ENCODE results near the gene CANX. TPM values are rescaled to one million over a fixed set of nuclear protein-coding genes. Genes with fewer than 3 reads are reported as not detected.

Gene CANX
- total RNA-seq, 2 experiments from 2014 or later, result 369 to 418 TPM

- DNase-seq, result peak; percentile 64
- H3K4me1 Mint-ChIP-seq, result peaks cover 58% of the 10 kb centered on the region
- no peaks in the 10 kb centered on the region for H3K27me3 Mint-ChIP-seq
- POLR2A ChIA-PET, result interaction anchor here (0.6 kb wide), 1 partner anchor 140 kb away, joined by 3 read pairs; the partner anchor contains the start of gene HNRNPH1
- CTCF ChIA-PET, result interaction anchor here (0.6 to 2.3 kb wide), 16 partner anchors 10 to 115 kb away, joined by 3 to 9 read pairs (median 4); partner anchors contain the start of genes LTC4S and MAML1
- peaks cover 15% of the 10 kb centered on the region for H3K36me3 Mint-ChIP-seq (ENCODE audit: low read depth)
- H3K9me3 Mint-ChIP-seq, result no peaks in the 10 kb centered on the region
- H3K4me3 Mint-ChIP-seq, result no peak overlapping the region
- no peak overlapping the region for H3K27ac Mint-ChIP-seq
Observed at GRCh38 chr5:179763215-179763945, 64.6 kb downstream of the CANX start.

DNA sequence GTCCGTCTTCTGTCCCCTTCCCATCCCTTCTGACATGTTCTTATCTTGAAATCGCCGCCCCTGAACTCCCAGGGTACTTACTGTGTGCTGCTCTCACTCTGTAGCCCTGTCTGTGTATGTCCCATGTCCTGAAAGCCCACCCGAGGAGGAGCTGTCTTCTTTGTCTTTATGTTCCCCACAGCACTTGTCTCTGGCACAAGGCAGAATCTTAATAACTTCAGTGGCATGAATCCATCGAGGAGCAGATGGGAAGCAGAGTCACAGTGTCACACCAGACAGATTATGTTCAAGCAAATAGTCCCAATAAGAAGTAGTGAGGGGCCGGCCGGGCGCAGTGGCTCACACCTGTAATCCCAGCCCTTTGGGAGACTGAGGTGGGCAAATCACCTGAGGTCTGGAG, 65.3 kb downstream of the CANX start:
- H3K27ac Mint-ChIP-seq, result no peak overlapping the region
- POLR2A ChIA-PET, result no interaction called here
- no peak for DNase-seq
- CTCF ChIA-PET, result interaction anchor here (1.0 to 2.0 kb wide), 4 partner anchors 20 to 95 kb away, joined by 3 to 4 read pairs (median 4); partner anchors contain the start of gene MAML1
- H3K36me3 Mint-ChIP-seq (ENCODE audit: low read depth), result peaks cover 16% of the 10 kb centered on the region
- H3K4me3 Mint-ChIP-seq, result no peak overlapping the region
- H3K27me3 Mint-ChIP-seq, result no peaks in the 10 kb centered on the region
- no peaks in the 10 kb centered on the region for H3K9me3 Mint-ChIP-seq
- H3K4me1 Mint-ChIP-seq, result peaks cover 57% of the 10 kb centered on the region

DNA sequence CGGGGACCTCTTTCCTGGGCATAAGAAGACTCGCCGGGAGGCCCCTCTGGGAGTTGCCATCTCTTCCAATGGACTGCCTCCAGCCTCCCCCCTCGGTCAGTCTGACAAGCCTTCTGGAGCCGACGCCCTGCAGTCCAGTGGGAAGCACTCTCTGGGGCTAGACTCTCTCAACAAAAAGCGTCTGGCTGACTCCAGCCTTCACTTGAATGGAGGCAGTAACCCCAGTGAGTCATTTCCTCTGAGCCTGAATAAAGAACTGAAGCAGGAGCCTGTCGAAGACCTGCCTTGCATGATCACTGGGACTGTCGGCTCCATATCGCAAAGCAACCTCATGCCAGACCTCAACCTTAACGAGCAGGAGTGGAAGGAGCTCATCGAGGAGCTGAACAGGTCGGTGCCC, 66.6 kb downstream of the CANX start:
- H3K9me3 Mint-ChIP-seq, result no peaks in the 10 kb centered on the region
- ChIA-PET POLR2A (no interaction called here), CTCF (interaction anchor here (0.9 to 1.6 kb wide), 4 partner anchors 9 to 24 kb away, joined by 3 to 4 read pairs (median 3); no protein-coding TSS in a partner anchor)
- H3K4me1 Mint-ChIP-seq, result peaks cover 43% of the 10 kb centered on the region
- H3K36me3 Mint-ChIP-seq (ENCODE audit: low read depth), result peaks cover 23% of the 10 kb centered on the region
- no peak overlapping the region for H3K4me3 Mint-ChIP-seq
- H3K27me3 Mint-ChIP-seq, result no peaks in the 10 kb centered on the region
- DNase-seq, result no peak
- no peak overlapping the region for H3K27ac Mint-ChIP-seq

DNA sequence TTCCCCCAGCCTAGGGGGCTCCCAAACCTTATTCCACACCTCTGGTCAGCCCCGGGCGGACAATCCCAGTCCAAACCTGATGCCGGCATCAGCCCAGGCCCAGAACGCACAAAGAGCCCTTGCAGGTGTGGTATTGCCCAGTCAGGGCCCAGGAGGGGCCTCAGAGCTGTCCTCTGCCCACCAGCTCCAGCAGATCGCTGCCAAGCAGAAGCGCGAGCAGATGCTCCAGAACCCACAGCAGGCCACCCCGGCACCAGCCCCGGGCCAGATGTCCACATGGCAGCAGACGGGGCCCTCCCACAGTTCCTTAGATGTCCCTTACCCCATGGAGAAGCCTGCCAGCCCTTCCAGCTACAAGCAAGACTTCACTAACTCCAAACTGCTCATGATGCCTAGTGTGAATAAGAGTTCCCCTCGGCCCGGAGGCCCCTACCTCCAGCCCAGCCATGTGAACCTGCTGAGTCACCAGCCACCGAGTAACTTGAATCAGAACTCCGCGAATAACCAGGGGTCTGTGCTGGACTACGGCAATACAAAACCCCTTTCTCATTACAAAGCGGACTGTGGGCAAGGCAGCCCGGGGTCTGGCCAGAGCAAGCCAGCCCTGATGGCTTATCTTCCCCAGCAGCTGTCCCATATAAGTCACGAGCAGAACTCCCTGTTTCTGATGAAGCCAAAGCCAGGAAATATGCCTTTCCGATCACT, 67.4 kb downstream of the CANX start:
- CTCF ChIA-PET, result interaction anchor here (0.7 to 2.5 kb wide), 5 partner anchors 8 to 18 kb away, joined by 3 to 8 read pairs (median 3); no protein-coding TSS in a partner anchor
- H3K27me3 Mint-ChIP-seq, result no peaks in the 10 kb centered on the region
- peaks cover 27% of the 10 kb centered on the region for H3K36me3 Mint-ChIP-seq (ENCODE audit: low read depth)
- H3K27ac Mint-ChIP-seq, result no peak overlapping the region
- DNase-seq, result no peak
- POLR2A ChIA-PET, result interaction anchor here (0.6 kb wide), 1 partner anchor 1580 kb away, joined by 5 read pairs; no protein-coding TSS in a partner anchor
- no peaks in the 10 kb centered on the region for H3K9me3 Mint-ChIP-seq
- peaks cover 40% of the 10 kb centered on the region for H3K4me1 Mint-ChIP-seq
- no peak overlapping the region for H3K4me3 Mint-ChIP-seq

- Mint-ChIP-seq H3K27me3 (no peaks in the 10 kb centered on the region), H3K9me3 (no peaks in the 10 kb centered on the region), H3K36me3 (ENCODE audit: low read depth) (peaks cover 31% of the 10 kb centered on the region), H3K4me1 (peaks cover 32% of the 10 kb centered on the region), H3K27ac (no peak overlapping the region), H3K4me3 (no peak overlapping the region)
- POLR2A ChIA-PET, result interaction anchor here (0.6 kb wide), 1 partner anchor 1581 kb away, joined by 5 read pairs; no protein-coding TSS in a partner anchor
- CTCF ChIA-PET, result interaction anchor here (0.7 to 2.5 kb wide), 5 partner anchors 9 to 35 kb away, joined by 3 to 8 read pairs (median 4); no protein-coding TSS in a partner anchor
- DNase-seq, result no peak
Observed at GRCh38 chr5:179766726-179767455, 68.1 kb downstream of the CANX start.

- no peaks in the 10 kb centered on the region for H3K27me3 Mint-ChIP-seq
- POLR2A ChIA-PET, result no interaction called here
Observed at GRCh38 chr5:179767496-179768100, 68.8 kb downstream of the CANX start.

DNA sequence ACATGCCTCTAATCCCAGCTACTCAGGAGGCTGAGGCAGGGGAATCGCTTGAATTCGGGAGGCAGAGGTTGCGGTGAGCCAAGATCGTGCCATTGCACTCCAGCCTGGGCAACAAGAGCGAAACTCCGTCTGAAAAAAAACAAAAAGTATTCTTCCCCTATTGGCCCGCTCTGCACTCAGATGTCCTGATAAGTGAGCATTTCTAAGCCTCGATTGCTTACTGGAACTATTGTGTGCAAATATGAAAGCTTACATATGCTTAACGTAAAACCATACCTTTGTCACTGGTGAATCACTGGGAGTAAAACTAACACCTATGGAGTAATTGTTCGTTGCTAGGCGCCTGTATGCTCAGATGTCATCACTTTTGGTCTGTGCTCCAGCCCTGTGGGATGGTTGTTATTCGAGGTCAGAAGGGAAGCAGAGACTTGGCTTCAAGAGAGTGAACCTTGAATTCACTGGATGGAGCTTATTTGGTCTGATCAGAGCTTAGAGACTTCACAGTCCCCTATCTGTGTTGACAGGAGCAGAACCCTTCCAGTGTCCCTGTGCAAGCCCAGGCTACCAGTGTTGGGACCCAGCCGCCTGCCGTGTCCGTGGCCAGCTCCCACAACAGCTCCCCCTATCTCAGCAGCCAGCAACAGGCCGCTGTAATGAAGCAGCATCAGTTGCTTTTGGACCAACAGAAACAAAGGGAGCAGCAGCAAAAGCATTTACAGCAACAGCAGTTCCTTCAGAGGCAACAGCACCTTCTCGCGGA, 69.7 kb downstream of the CANX start:
- Mint-ChIP-seq H3K4me1 (peaks cover 17% of the 10 kb centered on the region), H3K9me3 (no peaks in the 10 kb centered on the region), H3K36me3 (ENCODE audit: low read depth) (peaks cover 43% of the 10 kb centered on the region), H3K27me3 (no peaks in the 10 kb centered on the region), H3K27ac (no peak overlapping the region), H3K4me3 (no peak overlapping the region)
- ChIA-PET CTCF (interaction anchor here (0.9 to 2.5 kb wide), 5 partner anchors 8 to 34 kb away, joined by 3 to 8 read pairs (median 5); no protein-coding TSS in a partner anchor), POLR2A (no interaction called here)
- DNase-seq, result no peak

More at GRCh38 chr5:179767496-179768100, 68.8 kb downstream of the CANX start:
- CTCF ChIA-PET, result interaction anchor here (1.0 to 2.5 kb wide), 4 partner anchors 9 to 34 kb away, joined by 3 to 8 read pairs (median 5); no protein-coding TSS in a partner anchor
- peaks cover 25% of the 10 kb centered on the region for H3K4me1 Mint-ChIP-seq
- DNase-seq, result no peak
- peaks cover 36% of the 10 kb centered on the region for H3K36me3 Mint-ChIP-seq (ENCODE audit: low read depth)
- no peak overlapping the region for H3K4me3 Mint-ChIP-seq
- no peaks in the 10 kb centered on the region for H3K9me3 Mint-ChIP-seq
- no peak overlapping the region for H3K27ac Mint-ChIP-seq

DNA sequence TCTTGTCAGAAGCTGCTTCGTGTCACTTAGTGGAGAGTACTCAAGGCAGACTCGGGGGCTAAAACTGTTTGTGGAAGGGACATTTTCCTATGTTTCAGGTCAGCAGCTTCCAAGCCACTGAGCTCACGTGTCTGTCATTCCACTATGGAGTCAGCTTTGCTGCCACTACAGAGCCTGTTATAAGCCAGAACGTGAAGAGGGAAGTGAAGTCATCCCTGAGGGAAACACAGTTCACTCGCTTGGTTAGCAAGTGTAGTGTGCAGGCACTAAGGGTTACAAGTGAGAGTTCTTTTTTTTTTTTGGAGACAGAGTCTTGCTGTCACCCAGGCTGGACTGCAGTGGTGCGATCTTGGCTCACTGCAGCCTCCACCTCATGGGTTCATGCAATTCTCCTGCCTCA, 70.5 kb downstream of the CANX start:
- no peaks in the 10 kb centered on the region for H3K9me3 Mint-ChIP-seq
- DNase-seq, result no peak
- ChIA-PET POLR2A (no interaction called here), CTCF (interaction anchor here (0.7 to 1.5 kb wide), 4 partner anchors 14 to 33 kb away, joined by 3 to 5 read pairs (median 4); no protein-coding TSS in a partner anchor)
- no peak overlapping the region for H3K4me3 Mint-ChIP-seq
- no peak overlapping the region for H3K27ac Mint-ChIP-seq
- H3K36me3 Mint-ChIP-seq (ENCODE audit: low read depth), result peaks cover 43% of the 10 kb centered on the region
- H3K4me1 Mint-ChIP-seq, result peaks cover 11% of the 10 kb centered on the region
- no peaks in the 10 kb centered on the region for H3K27me3 Mint-ChIP-seq

GRCh38 chr5:179769796-179770195, 71.0 kb downstream of the CANX start:
- POLR2A ChIA-PET, result no interaction called here
- Mint-ChIP-seq H3K9me3 (no peaks in the 10 kb centered on the region), H3K4me3 (no peak overlapping the region), H3K27me3 (no peaks in the 10 kb centered on the region), H3K27ac (no peak overlapping the region), H3K36me3 (ENCODE audit: low read depth) (peaks cover 43% of the 10 kb centered on the region), H3K4me1 (peaks cover 11% of the 10 kb centered on the region)
- DNase-seq, result no peak
- CTCF ChIA-PET, result interaction anchor here (0.7 to 1.5 kb wide), 3 partner anchors 14 to 32 kb away, joined by 3 to 5 read pairs (median 4); no protein-coding TSS in a partner anchor

GRCh38 chr5:179771311-179771895, 72.6 kb downstream of the CANX start:
- Mint-ChIP-seq H3K27me3 (no peaks in the 10 kb centered on the region), H3K4me1 (peaks cover 5% of the 10 kb centered on the region), H3K9me3 (no peaks in the 10 kb centered on the region), H3K27ac (no peak overlapping the region), H3K36me3 (ENCODE audit: low read depth) (peaks cover 33% of the 10 kb centered on the region), H3K4me3 (no peak overlapping the region)
- DNase-seq, result no peak
- CTCF ChIA-PET, result interaction anchor here (0.9 to 1.0 kb wide), 2 partner anchors 10 to 20 kb away, joined by 3 read pairs; no protein-coding TSS in a partner anchor
- POLR2A ChIA-PET, result no interaction called here

GRCh38 chr5:179772351-179772750, 73.6 kb downstream of the CANX start:
- Mint-ChIP-seq H3K27ac (no peak overlapping the region), H3K27me3 (no peaks in the 10 kb centered on the region), H3K36me3 (ENCODE audit: low read depth) (peaks cover 28% of the 10 kb centered on the region), H3K9me3 (no peaks in the 10 kb centered on the region), H3K4me3 (no peak overlapping the region), H3K4me1 (peaks cover 3% of the 10 kb centered on the region)
- CTCF ChIA-PET, result no interaction called here
- POLR2A ChIA-PET, result no interaction called here
- DNase-seq, result no peak
